GM12878 (cell line): ENCODE results near the gene SNRPA.

Experiments used
- BRCA1 ChIP-seq: IDR thresholded peaks from 2 replicates; pipeline ENCODE4 v1.6.1; 2011; ENCODE audit warnings: low read depth, low read length, improper control_type of control experiment
- EP300 ChIP-seq, 2 experiments: fragments of 150-350 bp in 1 of 2; IDR thresholded peaks; 2 replicates each; pipeline ENCODE4 v1.6.1; 2011 to 2012; ENCODE audit warnings: low read depth in 2 of 2, low read length in 2 of 2, borderline replicate concordance in 1 of 2, improper control_type of control experiment in 1 of 2, inconsistent platforms in 1 of 2; ENCODE audit not compliant: control insufficient read depth in 1 of 2
- EZH2 ChIP-seq: IDR thresholded peaks from 2 replicates; pipeline ENCODE4 v1.6.1; 2012; ENCODE audit warnings: low read depth, mild to moderate bottlenecking, control low read depth, inconsistent platforms, low read length, borderline replicate concordance; ENCODE audit not compliant: control insufficient read depth
- PML ChIP-seq: IDR thresholded peaks from 2 replicates; pipeline ENCODE4 v1.6.1; 2012; ENCODE audit warnings: low read length, inconsistent platforms
- SIX5 ChIP-seq: IDR thresholded peaks from 2 replicates; pipeline ENCODE4 v1.6.1; 2011; ENCODE audit warnings: mild to moderate bottlenecking, low read depth, low read length, moderate library complexity; ENCODE audit not compliant: severe bottlenecking
- TBL1XR1 ChIP-seq: IDR thresholded peaks from 2 replicates; pipeline ENCODE4 v1.6.1; 2012; ENCODE audit warnings: low read depth, low read length, improper control_type of control experiment
- YY1 ChIP-seq: IDR thresholded peaks from 2 replicates; pipeline ENCODE4 v1.6.1; 2011; ENCODE audit warnings: low read depth, mild to moderate bottlenecking, low read length
- TF ChIP-seq, protein P1 (sequence below): IDR thresholded peaks from 2 replicates; pipeline ENCODE4 v1.6.1; 2012; ENCODE audit warnings: low read length, inconsistent platforms
- TF ChIP-seq, protein P2 (sequence below): IDR thresholded peaks from 2 replicates; pipeline ENCODE4 v1.6.1; 2011; ENCODE audit warnings: low read depth, low read length, improper control_type of control experiment, borderline replicate concordance
- TF ChIP-seq, protein P3 (sequence below), 3 experiments: IDR thresholded peaks in 2 of 3; conservative IDR thresholded peaks in 1 of 3; 2 replicates each; pipeline ENCODE4 v1.5.1; 2011; ENCODE audit warnings: low read depth in 3 of 3, low read length in 3 of 3, mild to moderate bottlenecking in 3 of 3, control low read depth in 2 of 3, moderate library complexity in 2 of 3, inconsistent platforms in 1 of 3, mixed read lengths in 1 of 3; ENCODE audit not compliant: control insufficient read depth in 2 of 3, insufficient read depth in 1 of 3; ENCODE audit errors: extremely low read depth in 1 of 3
- TF ChIP-seq, protein P4 (sequence below): fragments of 450-650 bp; IDR thresholded peaks from 2 replicates; pipeline ENCODE4 v1.6.1; 2017; ENCODE audit warnings: mild to moderate bottlenecking, low read depth, inconsistent platforms; ENCODE audit not compliant: poor library complexity, severe bottlenecking
- TF ChIP-seq, protein P5 (sequence below): fragments of 450-650 bp; IDR thresholded peaks from 2 replicates; pipeline ENCODE4 v1.6.1; 2017; ENCODE audit warnings: mild to moderate bottlenecking, moderate library complexity

DNA sequence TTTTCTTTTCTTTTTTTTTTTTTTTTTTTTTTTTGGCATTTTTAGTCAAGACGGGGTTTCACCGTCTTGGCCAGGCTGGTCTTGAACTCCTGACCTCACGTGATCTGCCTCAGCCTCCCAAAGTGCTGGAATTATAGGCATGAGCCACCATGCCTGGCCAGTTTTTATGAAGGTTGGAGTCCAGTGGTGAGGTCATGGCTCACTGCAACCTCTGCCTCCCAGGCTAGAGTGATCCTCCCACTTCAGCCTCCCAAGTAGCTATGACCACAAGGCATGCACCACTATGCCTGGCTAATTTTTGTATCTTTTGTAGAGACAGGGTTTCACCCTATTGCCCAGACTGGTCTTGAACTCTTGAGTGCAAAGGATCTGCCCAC lies 4.2 kb downstream of the SNRPA start:
- TF ChIP-seq, protein P1, sequence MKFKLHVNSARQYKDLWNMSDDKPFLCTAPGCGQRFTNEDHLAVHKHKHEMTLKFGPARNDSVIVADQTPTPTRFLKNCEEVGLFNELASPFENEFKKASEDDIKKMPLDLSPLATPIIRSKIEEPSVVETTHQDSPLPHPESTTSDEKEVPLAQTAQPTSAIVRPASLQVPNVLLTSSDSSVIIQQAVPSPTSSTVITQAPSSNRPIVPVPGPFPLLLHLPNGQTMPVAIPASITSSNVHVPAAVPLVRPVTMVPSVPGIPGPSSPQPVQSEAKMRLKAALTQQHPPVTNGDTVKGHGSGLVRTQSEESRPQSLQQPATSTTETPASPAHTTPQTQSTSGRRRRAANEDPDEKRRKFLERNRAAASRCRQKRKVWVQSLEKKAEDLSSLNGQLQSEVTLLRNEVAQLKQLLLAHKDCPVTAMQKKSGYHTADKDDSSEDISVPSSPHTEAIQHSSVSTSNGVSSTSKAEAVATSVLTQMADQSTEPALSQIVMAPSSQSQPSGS: no peak
- TF ChIP-seq, protein P2, sequence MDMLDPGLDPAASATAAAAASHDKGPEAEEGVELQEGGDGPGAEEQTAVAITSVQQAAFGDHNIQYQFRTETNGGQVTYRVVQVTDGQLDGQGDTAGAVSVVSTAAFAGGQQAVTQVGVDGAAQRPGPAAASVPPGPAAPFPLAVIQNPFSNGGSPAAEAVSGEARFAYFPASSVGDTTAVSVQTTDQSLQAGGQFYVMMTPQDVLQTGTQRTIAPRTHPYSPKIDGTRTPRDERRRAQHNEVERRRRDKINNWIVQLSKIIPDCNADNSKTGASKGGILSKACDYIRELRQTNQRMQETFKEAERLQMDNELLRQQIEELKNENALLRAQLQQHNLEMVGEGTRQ: no peak
- TF ChIP-seq PML (no peak), EP300 (IDR thresholded peaks at IDR 0.05; ENCODE audit: borderline replicate concordance in 1 of 2, control insufficient read depth in 1 of 2, low read depth in 2 of 2, low read length in 2 of 2) (no peak), EZH2 (no peak), TBL1XR1 (no peak), BRCA1 (no peak), YY1 (no peak), SIX5 (no peak)
- TF ChIP-seq, protein P3, sequence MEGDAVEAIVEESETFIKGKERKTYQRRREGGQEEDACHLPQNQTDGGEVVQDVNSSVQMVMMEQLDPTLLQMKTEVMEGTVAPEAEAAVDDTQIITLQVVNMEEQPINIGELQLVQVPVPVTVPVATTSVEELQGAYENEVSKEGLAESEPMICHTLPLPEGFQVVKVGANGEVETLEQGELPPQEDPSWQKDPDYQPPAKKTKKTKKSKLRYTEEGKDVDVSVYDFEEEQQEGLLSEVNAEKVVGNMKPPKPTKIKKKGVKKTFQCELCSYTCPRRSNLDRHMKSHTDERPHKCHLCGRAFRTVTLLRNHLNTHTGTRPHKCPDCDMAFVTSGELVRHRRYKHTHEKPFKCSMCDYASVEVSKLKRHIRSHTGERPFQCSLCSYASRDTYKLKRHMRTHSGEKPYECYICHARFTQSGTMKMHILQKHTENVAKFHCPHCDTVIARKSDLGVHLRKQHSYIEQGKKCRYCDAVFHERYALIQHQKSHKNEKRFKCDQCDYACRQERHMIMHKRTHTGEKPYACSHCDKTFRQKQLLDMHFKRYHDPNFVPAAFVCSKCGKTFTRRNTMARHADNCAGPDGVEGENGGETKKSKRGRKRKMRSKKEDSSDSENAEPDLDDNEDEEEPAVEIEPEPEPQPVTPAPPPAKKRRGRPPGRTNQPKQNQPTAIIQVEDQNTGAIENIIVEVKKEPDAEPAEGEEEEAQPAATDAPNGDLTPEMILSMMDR (IDR thresholded peaks at IDR 0.05 in 2 of 3, conservative IDR thresholded peaks at IDR 0.05 in 1 of 3; ENCODE audit: control insufficient read depth in 2 of 3, extremely low read depth in 1 of 3, insufficient read depth in 1 of 3, low read depth in 3 of 3, low read length in 3 of 3): no peak
- TF ChIP-seq, protein P4, sequence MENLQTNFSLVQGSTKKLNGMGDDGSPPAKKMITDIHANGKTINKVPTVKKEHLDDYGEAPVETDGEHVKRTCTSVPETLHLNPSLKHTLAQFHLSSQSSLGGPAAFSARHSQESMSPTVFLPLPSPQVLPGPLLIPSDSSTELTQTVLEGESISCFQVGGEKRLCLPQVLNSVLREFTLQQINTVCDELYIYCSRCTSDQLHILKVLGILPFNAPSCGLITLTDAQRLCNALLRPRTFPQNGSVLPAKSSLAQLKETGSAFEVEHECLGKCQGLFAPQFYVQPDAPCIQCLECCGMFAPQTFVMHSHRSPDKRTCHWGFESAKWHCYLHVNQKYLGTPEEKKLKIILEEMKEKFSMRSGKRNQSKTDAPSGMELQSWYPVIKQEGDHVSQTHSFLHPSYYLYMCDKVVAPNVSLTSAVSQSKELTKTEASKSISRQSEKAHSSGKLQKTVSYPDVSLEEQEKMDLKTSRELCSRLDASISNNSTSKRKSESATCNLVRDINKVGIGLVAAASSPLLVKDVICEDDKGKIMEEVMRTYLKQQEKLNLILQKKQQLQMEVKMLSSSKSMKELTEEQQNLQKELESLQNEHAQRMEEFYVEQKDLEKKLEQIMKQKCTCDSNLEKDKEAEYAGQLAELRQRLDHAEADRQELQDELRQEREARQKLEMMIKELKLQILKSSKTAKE: no peak
- TF ChIP-seq, protein P5, sequence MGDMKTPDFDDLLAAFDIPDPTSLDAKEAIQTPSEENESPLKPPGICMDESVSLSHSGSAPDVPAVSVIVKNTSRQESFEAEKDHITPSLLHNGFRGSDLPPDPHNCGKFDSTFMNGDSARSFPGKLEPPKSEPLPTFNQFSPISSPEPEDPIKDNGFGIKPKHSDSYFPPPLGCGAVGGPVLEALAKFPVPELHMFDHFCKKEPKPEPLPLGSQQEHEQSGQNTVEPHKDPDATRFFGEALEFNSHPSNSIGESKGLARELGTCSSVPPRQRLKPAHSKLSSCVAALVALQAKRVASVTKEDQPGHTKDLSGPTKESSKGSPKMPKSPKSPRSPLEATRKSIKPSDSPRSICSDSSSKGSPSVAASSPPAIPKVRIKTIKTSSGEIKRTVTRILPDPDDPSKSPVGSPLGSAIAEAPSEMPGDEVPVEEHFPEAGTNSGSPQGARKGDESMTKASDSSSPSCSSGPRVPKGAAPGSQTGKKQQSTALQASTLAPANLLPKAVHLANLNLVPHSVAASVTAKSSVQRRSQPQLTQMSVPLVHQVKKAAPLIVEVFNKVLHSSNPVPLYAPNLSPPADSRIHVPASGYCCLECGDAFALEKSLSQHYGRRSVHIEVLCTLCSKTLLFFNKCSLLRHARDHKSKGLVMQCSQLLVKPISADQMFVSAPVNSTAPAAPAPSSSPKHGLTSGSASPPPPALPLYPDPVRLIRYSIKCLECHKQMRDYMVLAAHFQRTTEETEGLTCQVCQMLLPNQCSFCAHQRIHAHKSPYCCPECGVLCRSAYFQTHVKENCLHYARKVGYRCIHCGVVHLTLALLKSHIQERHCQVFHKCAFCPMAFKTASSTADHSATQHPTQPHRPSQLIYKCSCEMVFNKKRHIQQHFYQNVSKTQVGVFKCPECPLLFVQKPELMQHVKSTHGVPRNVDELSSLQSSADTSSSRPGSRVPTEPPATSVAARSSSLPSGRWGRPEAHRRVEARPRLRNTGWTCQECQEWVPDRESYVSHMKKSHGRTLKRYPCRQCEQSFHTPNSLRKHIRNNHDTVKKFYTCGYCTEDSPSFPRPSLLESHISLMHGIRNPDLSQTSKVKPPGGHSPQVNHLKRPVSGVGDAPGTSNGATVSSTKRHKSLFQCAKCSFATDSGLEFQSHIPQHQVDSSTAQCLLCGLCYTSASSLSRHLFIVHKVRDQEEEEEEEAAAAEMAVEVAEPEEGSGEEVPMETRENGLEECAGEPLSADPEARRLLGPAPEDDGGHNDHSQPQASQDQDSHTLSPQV: no peak
